HepG2 (cell line): Measurements from ENCODE around the gene ARHGEF12. TPM values are rescaled to one million over a fixed set of nuclear protein-coding genes. Genes with fewer than 3 reads are reported as not detected.
A peak's percentile ranks its signal among the peaks of the same experiment; 100 is the strongest.

ENCODE experiments used
- AGO2 ChIP-seq: fragments of 200-400 bp; formaldehyde crosslinking; optimal IDR thresholded peaks from 2 replicates; pipeline ENCODE3; 2017; ENCODE audit warnings: mild to moderate bottlenecking, low read depth, low read length, moderate library complexity
- GTF3A ChIP-seq: sonication (generic); formaldehyde crosslinking; conservative IDR thresholded peaks from 2 replicates; pipeline ENCODE4 v1.4.0; 2020; ENCODE audit warnings: mild to moderate bottlenecking, missing genetic modification reagents
- JUNB ChIP-seq: sonication (generic); formaldehyde crosslinking; IDR thresholded peaks from 2 replicates; pipeline ENCODE4 v1.8.0; 2022; ENCODE audit warnings: missing genetic modification reagents, mild to moderate bottlenecking, borderline replicate concordance
- RARG ChIP-seq: sonication (generic); formaldehyde crosslinking; IDR thresholded peaks from 2 replicates; pipeline ENCODE4 v1.4.0; 2020; ENCODE audit warnings: low read depth, mild to moderate bottlenecking, missing genetic modification reagents
- SAFB2 ChIP-seq: sonication (generic); formaldehyde crosslinking; IDR thresholded peaks from 2 replicates; pipeline ENCODE4 v1.5.1; 2020; ENCODE audit warnings: missing genetic modification reagents, low read depth, mild to moderate bottlenecking, borderline replicate concordance
- SALL1 ChIP-seq: sonication (generic); formaldehyde crosslinking; IDR thresholded peaks from 2 replicates; pipeline ENCODE4 v1.8.0; 2022; ENCODE audit warnings: mild to moderate bottlenecking, missing genetic modification reagents
- SIX1 ChIP-seq: sonication (generic); formaldehyde crosslinking; IDR thresholded peaks from 2 replicates; pipeline ENCODE4 v1.4.0; 2020; ENCODE audit warnings: missing genetic modification reagents, borderline replicate concordance
- SPEN ChIP-seq: sonication (generic); formaldehyde crosslinking; IDR thresholded peaks from 2 replicates; pipeline ENCODE4 v1.5.1; 2020; ENCODE audit warnings: low read depth, mild to moderate bottlenecking, missing genetic modification reagents
- ZNF709 ChIP-seq: sonication (generic); formaldehyde crosslinking; IDR thresholded peaks from 2 replicates; pipeline ENCODE4 v1.5.0; 2020; ENCODE audit warnings: mild to moderate bottlenecking, missing genetic modification reagents
- ZNF83 ChIP-seq: sonication (generic); formaldehyde crosslinking; IDR thresholded peaks from 2 replicates; pipeline ENCODE4 v1.4.0; 2020; ENCODE audit warnings: missing genetic modification reagents, mild to moderate bottlenecking, borderline replicate concordance
- polyA plus RNA-seq, 8 experiments: library from polyadenylated mRNA; depleted of rRNA in 3 of 8; stranded (reverse) in 7 of 8; unstranded in 1 of 8; fragments of >200 nt; fragmentation: Illumina TruSeq in 4 of 8; extraction: Trizol in 4 of 8; gene quantifications; 2 replicates each; pipeline versions ENCODE4 v1.2.1 to v1.2.3, GENCODE V29; 2011 to 2016; ENCODE audit warnings: low read depth in 4 of 8, missing spikeins in 1 of 8, mixed read lengths in 1 of 8; ENCODE audit not compliant: insufficient read depth in 1 of 8
- total RNA-seq, 5 experiments: library from RNA; depleted of rRNA; stranded (reverse); fragments of >200 nt; fragmentation: Illumina TruSeq; extraction: Trizol; gene quantifications; 2 replicates each; pipeline ENCODE4 v1.2.3, GENCODE V29; 2016; ENCODE audit warnings: low read depth in 1 of 5
- TF ChIP-seq, protein P1 (sequence below): sonication (generic); formaldehyde crosslinking; IDR thresholded peaks from 2 replicates; pipeline ENCODE4 v1.5.0; 2020; ENCODE audit warnings: mild to moderate bottlenecking, missing genetic modification reagents
- TF ChIP-seq, protein P2 (sequence below): sonication (generic); formaldehyde crosslinking; IDR thresholded peaks from 2 replicates; pipeline ENCODE4 v1.4.0; 2020; ENCODE audit warnings: missing genetic modification reagents
- TF ChIP-seq, protein P3 (sequence below): IDR thresholded peaks from 2 replicates; pipeline ENCODE4 v1.6.1; 2016; ENCODE audit warnings: missing compliant biosample characterization, missing genetic modification reagents, borderline replicate concordance
- TF ChIP-seq, protein P4 (sequence below): sonication (generic); formaldehyde crosslinking; IDR thresholded peaks from 2 replicates; pipeline ENCODE4 v1.5.0; 2020; ENCODE audit warnings: mild to moderate bottlenecking, missing genetic modification reagents

The ARHGEF12 gene
- total and polyA plus RNA-seq, 2 of the 13 experiments (the other 11 are each of a cell fraction or from before 2014, with no cell fraction given) = 17.9 to 54.4 TPM

DNA sequence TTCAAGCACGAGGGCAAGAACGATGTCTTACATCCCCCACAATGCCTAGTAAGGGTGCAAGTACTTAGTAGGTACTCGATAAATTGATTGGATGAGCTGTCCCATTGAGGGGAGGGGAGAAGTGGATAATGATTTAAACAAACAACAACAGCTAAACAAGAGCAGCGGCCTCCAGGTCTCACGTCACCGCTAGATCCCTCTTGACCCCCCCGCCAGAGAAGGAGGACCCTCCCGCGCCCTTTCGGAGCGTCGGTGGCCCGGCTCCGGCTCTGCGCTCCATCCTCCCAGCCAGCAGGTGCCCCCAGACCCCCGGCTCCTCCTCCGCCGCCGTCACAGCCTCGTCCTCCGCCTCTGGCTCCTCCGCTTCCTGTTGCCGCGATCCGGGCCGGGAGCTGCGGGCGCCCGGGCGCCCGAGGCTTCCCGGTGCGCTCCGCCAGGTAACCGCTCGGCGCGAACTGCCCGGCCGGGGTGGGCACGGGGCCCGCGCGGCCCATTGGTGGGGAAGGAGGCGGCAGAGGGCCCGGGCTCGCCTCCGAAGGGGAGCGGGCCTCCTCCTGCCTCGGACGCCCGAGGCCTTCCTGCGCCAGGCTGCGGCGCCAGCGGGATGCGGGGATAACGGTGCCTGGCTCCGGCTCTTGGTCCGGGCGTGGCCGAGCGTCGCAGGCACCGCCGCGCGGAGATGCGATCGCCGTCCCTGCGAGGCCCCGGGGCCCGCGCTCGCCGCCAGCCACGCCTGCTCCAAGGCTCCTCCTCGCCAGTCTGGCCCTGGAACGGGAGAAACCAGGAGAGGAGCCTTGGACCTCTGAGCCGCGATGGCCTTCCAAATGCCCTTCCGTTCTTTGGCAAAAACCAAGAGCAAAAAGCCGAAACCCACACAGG is 11.0 kb upstream of the ARHGEF12 start, which contains the start of gene TLCD5 (continued):
- TF ChIP-seq, protein P1, sequence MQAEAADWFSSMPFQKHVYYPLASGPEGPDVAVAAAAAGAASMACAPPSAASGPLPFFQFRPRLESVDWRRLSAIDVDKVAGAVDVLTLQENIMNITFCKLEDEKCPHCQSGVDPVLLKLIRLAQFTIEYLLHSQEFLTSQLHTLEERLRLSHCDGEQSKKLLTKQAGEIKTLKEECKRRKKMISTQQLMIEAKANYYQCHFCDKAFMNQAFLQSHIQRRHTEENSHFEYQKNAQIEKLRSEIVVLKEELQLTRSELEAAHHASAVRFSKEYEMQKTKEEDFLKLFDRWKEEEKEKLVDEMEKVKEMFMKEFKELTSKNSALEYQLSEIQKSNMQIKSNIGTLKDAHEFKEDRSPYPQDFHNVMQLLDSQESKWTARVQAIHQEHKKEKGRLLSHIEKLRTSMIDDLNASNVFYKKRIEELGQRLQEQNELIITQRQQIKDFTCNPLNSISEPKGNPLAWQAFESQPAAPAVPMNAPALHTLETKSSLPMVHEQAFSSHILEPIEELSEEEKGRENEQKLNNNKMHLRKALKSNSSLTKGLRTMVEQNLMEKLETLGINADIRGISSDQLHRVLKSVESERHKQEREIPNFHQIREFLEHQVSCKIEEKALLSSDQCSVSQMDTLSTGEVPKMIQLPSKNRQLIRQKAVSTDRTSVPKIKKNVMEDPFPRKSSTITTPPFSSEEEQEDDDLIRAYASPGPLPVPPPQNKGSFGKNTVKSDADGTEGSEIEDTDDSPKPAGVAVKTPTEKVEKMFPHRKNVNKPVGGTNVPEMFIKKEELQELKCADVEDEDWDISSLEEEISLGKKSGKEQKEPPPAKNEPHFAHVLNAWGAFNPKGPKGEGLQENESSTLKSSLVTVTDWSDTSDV = peak; percentile 38; the same call in 1 of the 2 replicates
- TF ChIP-seq ZNF83 (no peak), JUNB (CRISPR knock-in tag) (no peak), RARG (CRISPR knock-in tag) (no peak), GTF3A (no peak), SIX1 (CRISPR knock-in tag) (no peak), SPEN (CRISPR knock-in tag) (peak; percentile 43; the same call in 1 of the 2 replicates), SAFB2 (CRISPR knock-in tag) (peak; percentile 89), ZNF709 (CRISPR knock-in tag) (peak; percentile 83; the same call in 1 of the 2 replicates), SALL1 (CRISPR knock-in tag) (peak; percentile 60), AGO2 (peak; percentile 51)
- TF ChIP-seq, protein P2, sequence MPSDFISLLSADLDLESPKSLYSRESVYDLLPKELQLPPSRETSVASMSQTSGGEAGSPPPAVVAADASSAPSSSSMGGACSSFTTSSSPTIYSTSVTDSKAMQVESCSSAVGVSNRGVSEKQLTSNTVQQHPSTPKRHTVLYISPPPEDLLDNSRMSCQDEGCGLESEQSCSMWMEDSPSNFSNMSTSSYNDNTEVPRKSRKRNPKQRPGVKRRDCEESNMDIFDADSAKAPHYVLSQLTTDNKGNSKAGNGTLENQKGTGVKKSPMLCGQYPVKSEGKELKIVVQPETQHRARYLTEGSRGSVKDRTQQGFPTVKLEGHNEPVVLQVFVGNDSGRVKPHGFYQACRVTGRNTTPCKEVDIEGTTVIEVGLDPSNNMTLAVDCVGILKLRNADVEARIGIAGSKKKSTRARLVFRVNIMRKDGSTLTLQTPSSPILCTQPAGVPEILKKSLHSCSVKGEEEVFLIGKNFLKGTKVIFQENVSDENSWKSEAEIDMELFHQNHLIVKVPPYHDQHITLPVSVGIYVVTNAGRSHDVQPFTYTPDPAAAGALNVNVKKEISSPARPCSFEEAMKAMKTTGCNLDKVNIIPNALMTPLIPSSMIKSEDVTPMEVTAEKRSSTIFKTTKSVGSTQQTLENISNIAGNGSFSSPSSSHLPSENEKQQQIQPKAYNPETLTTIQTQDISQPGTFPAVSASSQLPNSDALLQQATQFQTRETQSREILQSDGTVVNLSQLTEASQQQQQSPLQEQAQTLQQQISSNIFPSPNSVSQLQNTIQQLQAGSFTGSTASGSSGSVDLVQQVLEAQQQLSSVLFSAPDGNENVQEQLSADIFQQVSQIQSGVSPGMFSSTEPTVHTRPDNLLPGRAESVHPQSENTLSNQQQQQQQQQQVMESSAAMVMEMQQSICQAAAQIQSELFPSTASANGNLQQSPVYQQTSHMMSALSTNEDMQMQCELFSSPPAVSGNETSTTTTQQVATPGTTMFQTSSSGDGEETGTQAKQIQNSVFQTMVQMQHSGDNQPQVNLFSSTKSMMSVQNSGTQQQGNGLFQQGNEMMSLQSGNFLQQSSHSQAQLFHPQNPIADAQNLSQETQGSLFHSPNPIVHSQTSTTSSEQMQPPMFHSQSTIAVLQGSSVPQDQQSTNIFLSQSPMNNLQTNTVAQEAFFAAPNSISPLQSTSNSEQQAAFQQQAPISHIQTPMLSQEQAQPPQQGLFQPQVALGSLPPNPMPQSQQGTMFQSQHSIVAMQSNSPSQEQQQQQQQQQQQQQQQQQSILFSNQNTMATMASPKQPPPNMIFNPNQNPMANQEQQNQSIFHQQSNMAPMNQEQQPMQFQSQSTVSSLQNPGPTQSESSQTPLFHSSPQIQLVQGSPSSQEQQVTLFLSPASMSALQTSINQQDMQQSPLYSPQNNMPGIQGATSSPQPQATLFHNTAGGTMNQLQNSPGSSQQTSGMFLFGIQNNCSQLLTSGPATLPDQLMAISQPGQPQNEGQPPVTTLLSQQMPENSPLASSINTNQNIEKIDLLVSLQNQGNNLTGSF (CRISPR knock-in tag) = peak; percentile 65; the same call in 1 of the 2 replicates
- TF ChIP-seq, protein P3, sequence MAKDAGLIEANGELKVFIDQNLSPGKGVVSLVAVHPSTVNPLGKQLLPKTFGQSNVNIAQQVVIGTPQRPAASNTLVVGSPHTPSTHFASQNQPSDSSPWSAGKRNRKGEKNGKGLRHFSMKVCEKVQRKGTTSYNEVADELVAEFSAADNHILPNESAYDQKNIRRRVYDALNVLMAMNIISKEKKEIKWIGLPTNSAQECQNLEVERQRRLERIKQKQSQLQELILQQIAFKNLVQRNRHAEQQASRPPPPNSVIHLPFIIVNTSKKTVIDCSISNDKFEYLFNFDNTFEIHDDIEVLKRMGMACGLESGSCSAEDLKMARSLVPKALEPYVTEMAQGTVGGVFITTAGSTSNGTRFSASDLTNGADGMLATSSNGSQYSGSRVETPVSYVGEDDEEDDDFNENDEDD = peak; percentile 51; the same call in 1 of the 2 replicates
- TF ChIP-seq, protein P4, sequence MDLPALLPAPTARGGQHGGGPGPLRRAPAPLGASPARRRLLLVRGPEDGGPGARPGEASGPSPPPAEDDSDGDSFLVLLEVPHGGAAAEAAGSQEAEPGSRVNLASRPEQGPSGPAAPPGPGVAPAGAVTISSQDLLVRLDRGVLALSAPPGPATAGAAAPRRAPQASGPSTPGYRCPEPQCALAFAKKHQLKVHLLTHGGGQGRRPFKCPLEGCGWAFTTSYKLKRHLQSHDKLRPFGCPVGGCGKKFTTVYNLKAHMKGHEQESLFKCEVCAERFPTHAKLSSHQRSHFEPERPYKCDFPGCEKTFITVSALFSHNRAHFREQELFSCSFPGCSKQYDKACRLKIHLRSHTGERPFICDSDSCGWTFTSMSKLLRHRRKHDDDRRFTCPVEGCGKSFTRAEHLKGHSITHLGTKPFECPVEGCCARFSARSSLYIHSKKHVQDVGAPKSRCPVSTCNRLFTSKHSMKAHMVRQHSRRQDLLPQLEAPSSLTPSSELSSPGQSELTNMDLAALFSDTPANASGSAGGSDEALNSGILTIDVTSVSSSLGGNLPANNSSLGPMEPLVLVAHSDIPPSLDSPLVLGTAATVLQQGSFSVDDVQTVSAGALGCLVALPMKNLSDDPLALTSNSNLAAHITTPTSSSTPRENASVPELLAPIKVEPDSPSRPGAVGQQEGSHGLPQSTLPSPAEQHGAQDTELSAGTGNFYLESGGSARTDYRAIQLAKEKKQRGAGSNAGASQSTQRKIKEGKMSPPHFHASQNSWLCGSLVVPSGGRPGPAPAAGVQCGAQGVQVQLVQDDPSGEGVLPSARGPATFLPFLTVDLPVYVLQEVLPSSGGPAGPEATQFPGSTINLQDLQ (CRISPR knock-in tag) = peak; percentile 88
